Fibroblast of upper back skin (primary cell): ENCODE data around the gene SCP2.
A peak's percentile ranks its signal among the peaks of the same experiment; 100 is the strongest.

ENCODE experiments used
- DNase-seq: peaks from one replicate; pipeline ENCODE4 v3.0.0-alpha.2; 2013

SCP2 gene

DNA sequence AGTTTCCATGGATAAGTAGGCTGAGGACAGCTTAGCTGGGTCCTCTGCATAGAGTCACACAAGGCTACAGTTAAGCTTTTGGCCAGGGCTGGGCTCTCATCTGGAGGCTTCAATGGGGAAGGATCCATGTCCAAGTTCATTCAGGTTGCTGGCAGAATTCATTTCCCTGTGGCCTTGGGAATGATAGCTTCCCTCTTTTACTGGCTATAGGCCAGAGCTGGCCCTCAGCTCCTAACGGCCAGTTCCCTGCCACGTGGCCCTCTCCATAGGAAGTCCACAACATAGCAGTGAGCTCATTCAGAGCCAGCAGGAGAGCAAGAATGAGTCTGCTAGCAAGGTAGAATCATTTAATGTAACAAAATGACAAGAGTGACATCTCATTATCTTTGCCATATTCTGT, 119.9 kb downstream of the SCP2 start:
- peak; percentile 71 for DNase-seq

DNA sequence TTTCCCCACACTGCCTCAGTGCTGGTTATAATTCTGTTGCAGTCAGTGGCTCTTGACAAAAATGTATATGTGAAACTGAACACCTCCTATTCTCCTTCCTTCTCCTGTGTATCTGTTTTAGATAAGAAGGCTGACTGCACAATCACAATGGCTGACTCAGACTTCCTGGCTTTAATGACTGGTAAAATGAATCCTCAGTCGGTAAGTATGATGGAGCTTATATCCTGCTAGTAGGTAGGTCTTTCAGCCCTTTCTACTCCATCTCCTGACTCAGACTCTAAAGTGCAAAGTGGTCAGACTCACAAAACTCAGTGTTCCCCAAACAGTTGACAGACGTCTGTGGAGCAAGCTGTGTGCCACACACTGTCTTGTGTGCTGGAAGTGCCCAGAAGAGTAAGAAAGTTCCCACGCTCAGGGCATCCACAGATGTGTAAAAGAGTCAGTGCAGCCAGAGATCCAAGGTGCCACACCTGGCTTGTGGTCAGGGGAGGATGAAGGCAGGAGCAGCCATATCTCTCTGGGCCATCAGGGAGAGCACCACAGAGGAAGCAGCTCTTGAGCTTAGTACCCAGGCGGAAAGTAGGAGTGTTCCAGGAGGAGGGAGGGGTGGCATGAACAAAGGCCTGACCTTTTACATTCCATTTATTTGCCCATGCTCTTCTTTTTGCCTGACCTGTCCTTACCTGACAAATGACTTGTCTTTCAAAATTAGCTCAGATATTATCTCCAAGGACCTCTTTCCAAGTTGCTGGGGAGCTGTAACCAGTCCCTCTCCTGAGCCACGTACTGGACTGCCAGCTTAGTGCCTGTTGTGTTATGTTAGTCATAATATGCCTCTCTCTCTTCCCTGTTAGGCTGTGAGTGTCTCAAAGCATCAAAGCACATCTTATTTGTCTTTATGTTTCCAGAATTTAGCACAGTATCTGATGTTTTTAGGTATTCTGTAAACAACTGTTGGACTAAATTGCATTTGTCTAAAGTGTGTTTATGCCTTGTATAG, 121.0 kb downstream of the SCP2 start:
- peak; percentile 78 for DNase-seq

DNA sequence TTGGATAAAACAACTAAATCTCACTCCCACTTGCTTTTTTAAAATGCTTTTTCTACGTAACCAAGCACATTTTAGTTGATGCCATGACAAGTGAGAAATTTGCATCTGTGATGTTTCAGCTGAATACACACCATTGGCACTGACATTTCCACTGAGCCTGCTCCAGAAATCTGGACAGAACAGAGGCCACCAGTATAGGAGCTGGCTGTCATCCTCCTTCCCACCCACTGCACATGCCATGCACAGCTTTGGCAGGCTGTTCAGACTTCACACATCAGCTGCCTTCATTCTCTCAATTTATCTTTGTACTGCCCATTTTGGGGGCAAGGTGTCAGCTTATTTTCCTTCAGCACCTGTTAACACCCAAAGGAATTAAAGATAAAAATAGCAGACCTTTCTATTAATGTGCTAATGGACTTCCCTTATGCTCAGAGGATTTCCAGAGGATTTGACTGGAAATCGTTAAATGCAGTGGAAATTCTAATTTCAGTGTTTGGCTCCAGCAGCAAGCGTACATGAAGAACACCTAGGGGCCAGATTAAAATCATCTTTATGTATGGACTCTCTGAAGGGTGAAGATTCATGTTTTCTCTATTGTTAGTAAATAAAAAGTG, 122.0 kb downstream of the SCP2 start:
- no peak for DNase-seq

DNA sequence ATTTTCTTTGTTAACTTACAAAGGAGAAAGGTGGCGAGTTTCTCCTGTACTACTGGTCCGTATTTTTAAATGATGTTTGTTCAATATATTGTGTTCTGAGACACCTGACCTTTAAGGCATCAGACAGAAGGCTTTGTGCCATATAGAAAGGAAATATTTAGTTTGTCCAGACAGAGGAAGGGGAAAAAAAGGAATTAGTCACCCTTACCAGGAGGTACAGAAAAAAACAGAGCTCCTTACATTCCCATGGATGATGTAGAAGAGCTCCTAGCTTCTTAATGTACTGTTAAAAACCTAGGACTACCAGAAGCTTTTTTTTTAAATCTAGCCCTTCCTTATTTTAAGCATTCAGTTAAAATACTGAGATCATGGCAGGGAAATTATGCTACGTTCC, 122.5 kb downstream of the SCP2 start:
- DNase-seq = peak; percentile 30

DNA sequence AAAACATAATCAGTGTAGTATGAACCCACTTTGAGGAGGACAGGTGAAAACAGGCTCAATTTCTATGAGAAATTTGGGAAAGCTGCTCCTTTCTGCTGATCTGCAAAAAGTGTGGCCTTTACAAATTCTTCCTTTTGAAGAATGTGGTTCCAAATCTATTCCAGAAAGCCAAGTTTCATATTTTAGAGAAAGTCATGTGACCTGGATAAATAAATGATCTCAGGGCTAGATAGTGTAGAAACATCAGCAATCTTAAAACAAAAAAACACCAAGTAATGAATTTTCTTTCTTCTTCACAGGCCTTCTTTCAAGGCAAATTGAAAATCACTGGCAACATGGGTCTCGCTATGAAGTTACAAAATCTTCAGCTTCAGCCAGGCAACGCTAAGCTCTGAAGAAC, 123.2 kb downstream of the SCP2 start:
- no peak for DNase-seq

DNA sequence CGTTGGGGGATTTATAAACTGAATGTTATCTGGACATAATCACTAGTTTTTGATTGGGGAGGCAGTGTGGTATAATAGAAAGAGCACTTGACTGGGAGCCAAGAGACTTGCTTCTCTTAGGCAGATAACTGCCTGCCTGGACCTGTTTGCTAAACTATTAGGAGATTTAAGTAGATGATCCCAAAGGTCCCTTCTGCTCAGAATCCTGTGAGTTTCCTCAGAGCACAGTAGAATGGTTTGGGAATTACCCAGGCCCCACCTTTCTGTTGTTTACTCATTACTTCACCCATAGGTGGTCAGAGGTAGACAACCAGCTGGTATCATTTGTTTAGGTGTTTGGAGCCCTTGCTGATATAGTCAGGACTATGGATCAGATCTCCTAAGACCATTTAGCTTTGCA, 124.6 kb downstream of the SCP2 start:
- no peak for DNase-seq

DNA sequence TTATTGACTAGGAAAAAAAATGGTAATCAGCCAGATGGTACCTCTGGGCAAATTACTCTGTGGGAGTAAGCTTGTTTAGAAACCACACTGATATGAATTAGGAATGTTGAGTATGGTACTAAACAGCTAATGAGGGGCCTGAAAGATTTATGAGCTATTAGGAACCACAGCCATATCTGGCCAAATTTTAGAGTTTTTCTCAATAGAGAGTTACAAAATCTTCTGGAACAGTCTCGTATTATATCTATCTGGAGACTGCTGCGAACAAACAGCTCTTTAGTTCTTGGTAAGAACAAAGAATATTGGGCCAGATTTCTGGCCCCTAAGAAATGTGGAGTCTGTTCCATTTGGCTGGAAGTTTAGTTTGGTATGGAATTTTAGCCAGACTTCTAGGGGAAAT, 130.1 kb downstream of the SCP2 start:
- peak; percentile 28 for DNase-seq

DNA sequence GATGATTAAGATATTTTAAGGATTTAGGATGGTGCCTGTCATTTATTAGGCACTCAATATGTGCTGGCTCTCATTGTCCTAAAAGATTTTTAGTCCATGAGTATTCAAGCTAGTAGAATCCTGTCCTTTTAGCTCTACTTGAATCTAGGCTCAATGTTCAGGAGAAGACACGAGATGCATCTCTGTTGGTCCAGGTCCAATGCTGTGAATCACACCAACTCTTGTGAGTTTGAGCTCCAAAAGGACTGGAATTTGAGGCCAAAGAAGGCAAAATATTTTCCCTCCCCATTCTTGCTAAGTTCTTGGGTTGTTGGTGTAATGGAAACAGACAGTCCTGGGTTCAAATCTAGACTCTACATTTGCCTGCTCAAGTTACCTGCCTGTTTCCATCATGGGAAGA, 133.5 kb downstream of the SCP2 start:
- DNase-seq = peak; percentile 84

DNA sequence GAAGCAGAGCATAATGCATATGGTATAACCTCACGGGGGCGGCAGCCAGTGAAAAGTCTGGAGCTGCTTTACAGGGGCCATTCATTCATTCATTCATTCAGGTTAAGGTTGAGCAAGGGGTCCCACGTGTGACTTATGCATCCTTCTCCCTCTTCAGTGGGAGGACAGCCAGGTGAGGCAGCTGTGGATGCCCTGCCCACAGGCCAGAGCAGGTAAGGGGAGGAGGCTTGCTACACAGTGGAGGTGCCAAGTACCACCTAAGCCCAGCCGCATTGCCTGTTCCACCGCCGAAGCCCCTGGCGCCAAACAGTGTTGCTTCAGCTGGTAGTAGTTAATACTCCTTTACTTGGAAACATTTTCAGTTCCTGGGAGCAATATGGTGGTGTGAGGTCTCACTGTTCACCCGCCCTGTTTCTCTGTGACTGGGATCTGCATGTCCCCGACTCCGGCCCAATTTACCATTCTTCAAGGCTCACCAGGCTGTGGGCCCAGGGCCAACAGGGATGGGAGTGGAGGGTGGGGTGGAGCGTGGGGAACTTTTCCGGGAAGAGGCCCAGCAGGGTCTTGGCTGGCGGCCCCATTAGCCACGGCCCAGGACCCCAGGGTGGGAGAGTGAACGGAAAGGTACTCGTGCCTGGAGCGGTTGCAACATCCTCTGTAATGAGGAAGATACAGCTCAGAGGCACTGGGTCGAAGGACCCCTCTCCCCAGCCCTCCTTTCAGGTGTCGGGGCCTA, 134.2 kb downstream of the SCP2 start:
- DNase-seq = peak; percentile 33

DNA sequence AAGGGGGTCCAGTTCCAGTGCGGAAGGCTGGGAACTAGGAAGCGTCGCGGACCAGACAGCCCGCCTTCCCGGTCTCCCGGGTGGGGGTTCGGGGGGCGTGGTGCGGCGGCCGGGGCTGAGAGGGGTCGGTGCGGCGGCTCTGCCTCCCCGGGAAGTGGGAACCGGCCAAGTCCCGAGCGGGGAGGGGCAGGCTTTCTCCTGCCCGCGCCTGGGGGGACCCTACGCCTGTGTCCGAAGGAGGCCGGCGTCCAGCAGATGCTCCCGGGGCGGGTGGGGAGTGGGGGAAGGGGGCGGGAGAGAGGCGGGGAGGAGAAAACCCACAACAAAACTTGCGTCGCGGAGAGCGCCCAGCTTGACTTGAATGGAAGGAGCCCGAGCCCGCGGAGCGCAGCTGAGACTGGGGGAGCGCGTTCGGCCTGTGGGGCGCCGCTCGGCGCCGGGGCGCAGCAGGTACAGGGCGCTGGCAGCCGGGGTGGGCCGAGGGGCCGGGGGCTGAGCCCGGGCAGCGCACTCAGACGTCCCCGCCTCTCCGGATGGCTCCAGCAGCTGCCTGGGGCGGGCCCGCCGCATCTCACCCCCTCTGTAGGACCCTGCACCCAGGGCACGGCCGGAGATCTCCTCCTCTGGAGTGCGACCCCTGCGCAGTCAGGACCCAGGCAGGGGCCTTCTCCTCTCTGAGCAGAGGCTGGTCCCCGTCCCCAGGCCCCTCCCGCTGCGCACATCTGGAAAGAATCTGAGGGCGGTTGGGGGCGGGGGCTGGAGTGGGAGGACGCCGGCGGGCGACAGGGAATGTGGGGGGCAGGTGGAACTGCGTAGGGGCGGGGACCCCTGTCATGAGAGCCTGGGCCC, 135.0 kb downstream of the SCP2 start, which contains the start of gene PODN:
Gene PODN (plus strand): TSS at position 355 of the 849 bp plus-strand sequence. CDS start 7,643 bp downstream, outside the sequence.
- peak; percentile 35 for DNase-seq

DNA sequence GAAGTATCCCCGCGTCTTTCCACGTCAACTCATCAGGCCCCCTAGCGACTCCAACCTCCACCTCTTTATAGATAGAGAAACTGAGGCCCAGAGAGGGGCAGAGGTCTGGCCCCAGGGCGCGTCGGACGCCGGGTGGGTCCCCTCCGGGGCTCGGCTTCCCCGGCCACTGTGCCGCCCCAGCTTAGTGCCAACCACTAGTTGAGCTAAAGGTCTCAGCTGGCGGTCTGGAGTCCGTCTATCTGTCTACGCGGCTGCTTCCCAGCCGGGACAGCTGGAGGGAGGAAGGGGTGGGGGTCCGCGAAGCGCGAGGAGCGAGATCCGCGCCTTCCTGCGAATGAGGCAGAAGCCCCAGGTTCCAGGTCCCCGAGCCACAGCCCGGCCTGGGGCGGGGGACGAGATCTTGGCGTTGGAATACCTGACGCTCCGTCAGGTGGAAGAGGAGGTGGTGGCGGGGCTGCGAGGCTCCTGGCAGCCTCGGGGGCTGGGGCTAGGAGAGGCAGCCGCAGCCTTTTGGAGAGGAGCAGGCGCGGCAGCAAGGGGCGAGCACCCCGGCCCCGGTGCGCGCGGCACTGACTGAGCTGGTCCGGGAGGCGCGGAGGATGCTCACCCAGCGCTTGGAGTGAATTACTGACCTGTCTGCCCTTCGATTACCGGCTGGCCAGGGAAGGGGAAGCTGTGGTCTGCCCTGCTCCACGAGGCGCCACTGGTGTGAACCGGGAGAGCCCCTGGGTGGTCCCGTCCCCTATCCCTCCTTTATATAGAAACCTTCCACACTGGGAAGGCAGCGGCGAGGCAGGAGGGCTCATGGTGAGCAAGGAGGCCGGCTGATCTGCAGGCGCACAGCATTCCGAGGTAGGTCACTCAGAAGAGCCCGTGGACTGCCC, 135.9 kb downstream of the SCP2 start:
- DNase-seq = no peak

DNA sequence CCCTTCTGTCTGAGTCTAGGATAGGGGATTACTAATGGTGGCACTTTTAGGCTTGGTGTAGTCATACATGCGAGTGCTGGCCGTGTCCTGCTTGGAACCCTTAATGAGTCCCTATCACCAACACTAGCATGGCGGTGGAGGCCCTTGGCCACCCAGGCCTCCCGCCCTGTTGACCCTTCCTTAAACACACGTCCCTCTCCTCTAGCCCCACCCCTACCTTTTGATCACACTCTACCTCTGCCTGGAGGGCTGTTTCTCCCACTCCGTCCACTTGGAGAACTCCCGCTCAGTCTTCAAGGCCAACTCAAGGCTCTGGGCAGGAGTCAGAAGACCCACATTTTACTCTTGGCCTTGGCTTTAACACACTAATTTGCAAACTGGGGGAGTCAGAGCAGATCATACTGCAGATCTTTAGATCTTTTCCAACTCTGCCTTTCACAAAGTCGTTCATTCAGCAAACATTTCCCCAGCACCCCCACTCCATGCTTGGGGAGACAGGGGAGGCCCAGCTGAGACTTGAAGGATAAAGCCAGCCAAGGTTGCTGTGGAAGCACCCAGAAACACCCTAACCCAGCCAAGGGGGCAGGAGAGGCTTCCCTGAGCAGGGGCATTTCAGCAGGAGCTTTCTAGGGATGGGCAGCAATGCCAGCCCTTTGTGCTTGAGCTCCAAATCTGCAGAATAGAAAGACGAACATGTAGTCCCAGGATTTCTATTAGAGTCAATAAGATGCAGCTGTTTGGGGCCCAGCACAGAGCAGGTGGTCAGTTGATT, 136.9 kb downstream of the SCP2 start:
- no peak for DNase-seq

DNA sequence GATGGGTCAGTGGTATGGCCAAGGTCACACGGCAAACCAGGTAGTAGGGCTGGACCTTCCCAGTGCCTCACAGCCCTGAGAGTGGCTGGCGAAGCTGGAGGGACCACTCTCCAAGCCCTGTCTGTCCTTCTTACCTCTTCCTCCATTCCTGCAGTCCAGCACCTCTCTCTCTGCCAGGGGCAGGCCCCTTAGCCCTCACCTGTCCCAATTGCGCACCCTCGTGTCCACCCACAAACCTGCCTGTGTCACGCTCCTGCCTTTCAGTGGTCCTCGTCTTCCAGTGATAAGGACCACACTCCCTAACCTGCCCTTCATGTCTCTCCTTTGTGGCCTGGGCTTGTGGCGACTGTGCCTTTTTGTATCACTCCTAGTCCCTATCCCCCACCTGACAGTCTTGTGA, 138.3 kb downstream of the SCP2 start:
- no peak for DNase-seq

DNA sequence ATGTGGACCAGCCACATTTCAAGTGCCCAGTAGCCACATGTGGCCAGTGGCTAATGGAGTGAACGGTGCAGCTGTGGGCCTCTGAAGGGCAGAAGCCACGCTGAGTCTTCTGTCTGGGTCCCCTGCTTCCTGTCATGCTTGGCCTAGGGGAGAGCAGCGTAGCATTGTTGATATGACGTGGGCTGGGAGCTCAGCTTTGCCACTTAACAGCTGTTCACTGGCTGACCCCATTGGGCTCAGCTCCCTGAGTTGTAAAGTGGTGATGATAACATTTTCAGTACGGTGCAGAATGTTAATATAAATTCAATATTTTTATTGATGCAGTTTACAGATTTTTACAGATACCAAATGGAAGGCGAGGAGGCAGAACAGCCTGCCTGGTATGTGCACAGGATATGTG, 139.4 kb downstream of the SCP2 start:
- no peak for DNase-seq

DNA sequence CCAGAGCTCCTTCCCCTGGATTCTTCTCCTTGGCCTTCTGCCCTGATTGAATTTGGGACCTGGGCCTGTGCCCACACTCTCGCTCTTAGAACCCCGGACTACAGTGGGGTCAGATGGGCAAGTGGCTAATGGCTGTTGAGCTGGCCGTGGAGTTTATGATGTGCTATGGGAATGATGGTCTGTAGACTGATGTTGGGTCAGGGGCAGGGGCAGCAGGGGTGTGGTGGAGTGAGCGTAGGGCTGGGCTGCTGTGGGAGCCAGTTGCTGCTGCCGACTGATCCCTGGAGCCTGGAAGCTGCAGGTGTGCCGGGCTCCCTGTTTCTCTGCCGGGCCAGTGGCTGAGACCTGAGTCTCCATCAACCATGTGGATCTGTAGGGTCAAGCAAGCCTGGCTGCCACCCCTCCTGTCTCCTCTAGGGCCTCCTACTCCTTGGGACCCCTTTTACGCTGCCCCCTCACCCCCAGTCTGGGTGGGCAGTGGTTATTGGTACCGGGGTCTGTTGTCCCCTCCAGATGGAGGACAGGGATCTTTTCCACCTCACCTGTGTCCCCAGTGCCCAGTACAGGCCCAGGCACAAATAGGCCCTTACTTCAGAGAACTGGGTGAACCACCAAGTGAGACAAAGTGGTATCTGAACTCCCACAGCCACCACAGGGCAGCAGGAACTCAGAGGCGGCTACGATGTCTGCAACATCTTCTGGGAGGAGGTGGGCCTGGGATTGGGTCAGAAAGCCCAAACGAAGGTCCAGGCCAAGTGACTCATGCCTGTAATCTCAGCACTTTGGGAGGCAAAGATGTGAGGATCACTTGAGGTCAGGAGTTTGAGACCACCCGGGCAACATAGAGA, 140.0 kb downstream of the SCP2 start:
- no peak for DNase-seq

DNA sequence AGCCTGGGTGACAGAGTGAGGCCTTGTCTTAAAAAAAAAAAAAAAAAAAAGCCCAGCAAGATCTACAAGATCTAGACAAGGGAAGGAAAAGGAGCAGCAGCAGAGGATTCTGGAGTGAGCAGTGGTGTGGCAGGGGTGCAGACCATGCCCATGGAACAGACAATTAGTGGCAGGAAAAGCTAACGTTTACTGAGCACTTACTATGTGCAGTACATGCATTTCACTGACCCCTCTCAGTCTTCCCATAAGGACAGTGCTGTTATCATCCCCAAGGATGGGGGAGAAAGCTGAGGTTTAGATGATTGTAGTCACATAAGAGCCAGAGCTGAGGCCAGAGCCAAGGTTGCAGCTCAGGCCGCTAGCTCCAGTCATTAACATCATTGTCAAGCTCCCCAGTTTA, 140.8 kb downstream of the SCP2 start:
- DNase-seq = no peak

DNA sequence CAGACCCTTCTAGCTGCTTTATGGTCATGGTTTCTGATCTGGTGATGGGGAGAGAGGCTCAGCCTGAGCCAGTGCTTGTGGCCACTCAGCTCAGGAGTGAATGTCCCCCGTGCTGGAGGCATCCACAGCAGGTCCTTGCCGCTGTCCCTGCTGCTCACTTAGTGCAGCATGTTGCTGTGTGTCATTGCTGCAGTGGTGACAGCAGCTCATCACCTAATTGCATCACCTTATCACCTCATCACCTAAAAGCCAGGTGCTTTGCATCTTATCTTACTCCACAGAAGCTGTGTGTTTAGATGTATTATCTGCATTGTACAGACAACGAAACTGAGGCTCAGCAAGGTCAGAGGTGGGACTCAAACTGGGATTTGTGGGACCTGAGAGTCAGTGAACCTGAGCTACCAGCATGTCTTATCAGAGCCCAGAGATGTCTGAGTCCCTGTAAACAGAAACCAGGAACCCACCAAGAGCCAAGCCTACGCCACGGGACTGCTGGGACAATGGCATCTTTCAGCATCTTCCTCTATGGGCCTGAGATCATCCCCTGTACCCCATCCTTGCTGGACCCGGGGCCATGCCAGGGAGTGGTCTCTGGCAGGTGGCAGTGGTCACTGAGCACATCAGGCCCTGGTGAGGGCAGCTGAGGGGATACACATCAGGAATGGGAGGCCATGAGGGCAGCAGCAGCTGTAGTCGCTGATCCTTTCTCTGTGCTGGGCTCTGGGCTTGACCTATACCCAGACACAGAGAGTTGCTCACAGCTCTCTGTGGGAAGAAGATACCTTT, 141.4 kb downstream of the SCP2 start:
- no peak for DNase-seq

DNA sequence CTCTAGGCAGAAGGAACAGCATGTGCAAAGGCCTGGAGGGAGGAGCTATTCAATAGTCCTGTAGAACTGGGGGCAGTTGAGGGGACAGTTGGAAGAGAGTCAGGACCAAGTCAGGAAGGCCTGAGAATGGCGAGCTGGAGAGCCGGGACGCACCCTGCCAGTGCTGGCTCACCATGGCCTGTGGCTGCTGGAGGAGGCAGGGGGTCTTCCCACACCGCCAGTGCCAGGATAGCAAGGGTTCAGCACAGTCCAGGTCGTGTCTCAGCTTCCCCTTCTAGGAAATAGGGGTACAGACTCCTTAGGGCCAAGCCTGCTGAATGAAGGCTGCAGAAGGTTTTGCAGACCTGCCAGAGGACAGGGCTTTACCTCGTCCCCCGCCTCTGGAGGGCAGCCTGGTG, 142.2 kb downstream of the SCP2 start:
- no peak for DNase-seq
